HepG2 (cell line): ENCODE data around the gene NPDC1. TPM values are rescaled to one million over a fixed set of nuclear protein-coding genes. Genes with fewer than 3 reads are reported as not detected.

Source experiments
- ATAC-seq: fragments of 200-7000 bp; cut with Tn5 transposase; 3 replicates; pipeline ENCODE4 v1.9.1; 2020; ENCODE audit warnings: mild to moderate bottlenecking, moderate library complexity
- BruUV-seq: library from RNA; stranded (reverse); fragments of 400-500 nt; replicated peaks from 2 replicates; lab custom pipeline; 2021; lab: Mats Ljungman, UMichigan
- CTCF ChIA-PET: fragments of 300-600 bp; formaldehyde crosslinking; extraction: SDS; loops from one replicate; lab custom pipeline; 2021; ENCODE audit warnings: low total read pairs, inconsistent platforms, low intra/inter-chr PET ratio; lab: Yijun Ruan, JAX
- POLR2A ChIA-PET: fragments of 350-600 bp; sonication (Branson Sonifier 250); formaldehyde crosslinking; loops from one replicate; lab custom pipeline; 2020; ENCODE audit warnings: antibody characterized with exemption, inconsistent platforms; lab: Yijun Ruan, JAX
- DNase-seq: peaks from one replicate; pipeline ENCODE4 v3.0.0-alpha.2; 2015; ENCODE audit warnings: low spot score
- FAIRE-seq: peaks from 3 replicates; lab custom pipeline; 2011; peaks lifted over from hg19 to GRCh38; lab: Jason Lieb, UNC
- H2AFZ ChIP-seq: one replicate; pipeline ENCODE4 v1.6.1; 2011; ENCODE audit warnings: low read length, inconsistent platforms
- H3K27ac ChIP-seq: fragments of 300-600 bp; 3 replicates; pipeline ENCODE4 v1.8.0; 2011; ENCODE audit warnings: mixed run types, mild to moderate bottlenecking, mixed read lengths, low read length, inconsistent platforms; ENCODE audit not compliant: insufficient read depth; ENCODE audit errors: extremely low read length
- H3K27me3 ChIP-seq, 2 experiments: fragments of 200-600 bp in 1 of 2; 2 replicates in 1 of 2; 3 replicates in 1 of 2; pipeline versions ENCODE4 v1.6.0 to v1.8.0; 2011; ENCODE audit warnings: low read length in 2 of 2, mild to moderate bottlenecking in 2 of 2, moderate library complexity in 2 of 2, inconsistent platforms in 1 of 2; ENCODE audit not compliant: insufficient read depth in 2 of 2, control insufficient read depth in 1 of 2
- H3K36me3 ChIP-seq, 2 experiments: fragments of 200-600 bp in 1 of 2; replicated peaks in 1 of 2; 2 replicates in 1 of 2; 3 replicates in 1 of 2; pipeline versions ENCODE4 v1.5.1 to v1.8.0; 2011; ENCODE audit warnings: low read length in 2 of 2, inconsistent platforms in 1 of 2; ENCODE audit not compliant: insufficient read depth in 2 of 2, control insufficient read depth in 1 of 2
- H3K4me1 ChIP-seq: 2 replicates; pipeline ENCODE4 v1.5.1; 2012; ENCODE audit warnings: low read length, inconsistent platforms; ENCODE audit not compliant: insufficient read depth
- H3K4me2 ChIP-seq: 2 replicates; pipeline ENCODE4 v1.6.0; 2011; ENCODE audit warnings: low read depth, low read length, inconsistent platforms
- H3K4me3 ChIP-seq, 3 experiments: fragments of 200-600 bp in 1 of 3; sonication (generic), shearing (Covaris generic) in 1 of 3; replicated peaks in 1 of 3; 2 replicates each; pipeline ENCODE4 v1.5.1; 2011 to 2016; ENCODE audit warnings: low read length in 3 of 3, inconsistent platforms in 2 of 3, low read depth in 2 of 3, mild to moderate bottlenecking in 2 of 3, control low read depth in 1 of 3, mixed read lengths in 1 of 3; ENCODE audit not compliant: insufficient read depth in 1 of 3
- H3K79me2 ChIP-seq: one replicate; pipeline ENCODE4 v1.6.1; 2011; ENCODE audit warnings: low read length, inconsistent platforms; ENCODE audit not compliant: insufficient read depth
- H3K9ac ChIP-seq: 2 replicates; pipeline ENCODE4 v1.6.0; 2011; ENCODE audit warnings: mild to moderate bottlenecking, low read depth, low read length, inconsistent platforms; ENCODE audit not compliant: insufficient read depth
- H3K9me3 ChIP-seq: 2 replicates; pipeline ENCODE4 v1.5.1; 2012; ENCODE audit warnings: mild to moderate bottlenecking, low read length
- H4K20me1 ChIP-seq: 2 replicates; pipeline ENCODE4 v1.6.0; 2011; ENCODE audit warnings: inconsistent platforms, mild to moderate bottlenecking, low read length, moderate library complexity; ENCODE audit not compliant: insufficient read depth
- FOSL1 ChIP-seq: sonication (generic); formaldehyde crosslinking; IDR thresholded peaks from 2 replicates; pipeline ENCODE4 v1.9.0; 2021; ENCODE audit warnings: missing genetic modification reagents, borderline replicate concordance
- GLI4 ChIP-seq: sonication (generic); formaldehyde crosslinking; IDR thresholded peaks from 2 replicates; pipeline ENCODE4 v1.5.1; 2020; ENCODE audit warnings: missing genetic modification reagents, mild to moderate bottlenecking, moderate library complexity, borderline replicate concordance
- HOXA7 ChIP-seq: sonication (generic); formaldehyde crosslinking; IDR thresholded peaks from 2 replicates; pipeline ENCODE4 v1.8.1; 2022; ENCODE audit warnings: mild to moderate bottlenecking, missing genetic modification reagents, moderate library complexity
- KDM5B ChIP-seq: sonication (generic); formaldehyde crosslinking; IDR thresholded peaks from 2 replicates; pipeline ENCODE4 v1.4.0; 2020; ENCODE audit warnings: missing genetic modification reagents, mild to moderate bottlenecking, borderline replicate concordance
- PCBP1 ChIP-seq: fragments of 200-400 bp; formaldehyde crosslinking; IDR thresholded peaks from 2 replicates; pipeline ENCODE4 v1.6.1; 2017; ENCODE audit warnings: mild to moderate bottlenecking, low read depth, low read length, borderline replicate concordance
- ZNF24 ChIP-seq: fragments of 450-650 bp; IDR thresholded peaks from 2 replicates; pipeline ENCODE4 v1.6.1; 2017; ENCODE audit warnings: antibody characterized with exemption, mild to moderate bottlenecking
- ZNF550 ChIP-seq: sonication (generic); formaldehyde crosslinking; IDR thresholded peaks from 2 replicates; pipeline ENCODE4 v1.4.0; 2020; ENCODE audit warnings: mild to moderate bottlenecking, missing genetic modification reagents, borderline replicate concordance
- whole genome bisulfite sequencing: methylation state at CpG from one replicate; pipeline ENCODE4 v1.1.6; 2017; ENCODE audit warnings: low lambda C conversion rate; 5-methylcytosine and 5-hydroxymethylcytosine counted together
- in situ Hi-C: cut with HindIII; loops from 2 replicates; pipeline ENCODE4 v1.10.0; 2017; ENCODE audit warnings: low pct_unique_long_range_greater_than_20kb; ENCODE audit not compliant: extremely low pct_ligation_motif_present
- intact Hi-C: fragments of 100-400 bp; cut with micrococcal nuclease; formaldehyde crosslinking; loops from one replicate; pipeline ENCODE4 v1.10.0; 2022; ENCODE audit not compliant: unreplicated experiment
- polyA plus RNA-seq, 8 experiments: library from polyadenylated mRNA; depleted of rRNA in 3 of 8; stranded (reverse) in 7 of 8; unstranded in 1 of 8; fragments of >200 nt; fragmentation: Illumina TruSeq in 4 of 8; extraction: Trizol in 4 of 8; gene quantifications; 2 replicates each; pipeline versions ENCODE4 v1.2.1 to v1.2.3, GENCODE V29; 2011 to 2016; ENCODE audit warnings: low read depth in 4 of 8, missing spikeins in 1 of 8, mixed read lengths in 1 of 8; ENCODE audit not compliant: insufficient read depth in 1 of 8
- total RNA-seq, 5 experiments: library from RNA; depleted of rRNA; stranded (reverse); fragments of >200 nt; fragmentation: Illumina TruSeq; extraction: Trizol; gene quantifications; 2 replicates each; pipeline ENCODE4 v1.2.3, GENCODE V29; 2016; ENCODE audit warnings: low read depth in 1 of 5
- TF ChIP-seq, protein P1 (sequence below): sonication (generic); formaldehyde crosslinking; IDR thresholded peaks from 2 replicates; pipeline ENCODE4 v1.8.1; 2022; ENCODE audit warnings: low read depth, mild to moderate bottlenecking, missing genetic modification reagents
- TF ChIP-seq, protein P2 (sequence below): sonication (generic); formaldehyde crosslinking; IDR thresholded peaks from 2 replicates; pipeline ENCODE4 v1.9.0; 2021; ENCODE audit warnings: mild to moderate bottlenecking, missing genetic modification reagents
- TF ChIP-seq, protein P3 (sequence below): sonication (generic); formaldehyde crosslinking; IDR thresholded peaks from 2 replicates; pipeline ENCODE4 v1.4.0; 2020; ENCODE audit warnings: mild to moderate bottlenecking, missing genetic modification reagents, borderline replicate concordance

NPDC1 gene
- total and polyA plus RNA-seq, 2 of the 13 experiments (the other 11 are each of a cell fraction or from before 2014, with no cell fraction given): 0.84 to 5.4 TPM

GRCh38 chr9:137017071-137017470 is 28.9 kb downstream of the NPDC1 start:
- ChIA-PET POLR2A (no interaction called here), CTCF (no interaction called here)
- H3K9me3 ChIP-seq: no peaks in the 10 kb centered on the region
- no peak for DNase-seq
- no peak overlapping the region for H3K9ac ChIP-seq
- no peak for FAIRE-seq
- 100% methylated on average over 15 of the region's 28 CpGs for WGBS
- H3K4me3 ChIP-seq: no peak overlapping the region
- H3K4me2 ChIP-seq: no peak overlapping the region
- peaks cover 8% of the 10 kb centered on the region for H3K4me1 ChIP-seq
- no peaks in the 10 kb centered on the region for H4K20me1 ChIP-seq
- H3K79me2 ChIP-seq: no peaks in the 10 kb centered on the region
- no TSS peak for BruUV-seq
- H3K27ac ChIP-seq: no peak overlapping the region
- ATAC-seq: no peak
- in situ Hi-C loops: no loop called here
- intact Hi-C loops: no loop called here
- H3K27me3 ChIP-seq: no peaks in the 10 kb centered on the region
- H2AFZ ChIP-seq: no peak overlapping the region
- peaks cover 1 to 2% of the 10 kb centered on the region in 2 experiments; a peak in 1 of 5 replicates for H3K36me3 ChIP-seq
- TF ChIP-seq, protein P1, sequence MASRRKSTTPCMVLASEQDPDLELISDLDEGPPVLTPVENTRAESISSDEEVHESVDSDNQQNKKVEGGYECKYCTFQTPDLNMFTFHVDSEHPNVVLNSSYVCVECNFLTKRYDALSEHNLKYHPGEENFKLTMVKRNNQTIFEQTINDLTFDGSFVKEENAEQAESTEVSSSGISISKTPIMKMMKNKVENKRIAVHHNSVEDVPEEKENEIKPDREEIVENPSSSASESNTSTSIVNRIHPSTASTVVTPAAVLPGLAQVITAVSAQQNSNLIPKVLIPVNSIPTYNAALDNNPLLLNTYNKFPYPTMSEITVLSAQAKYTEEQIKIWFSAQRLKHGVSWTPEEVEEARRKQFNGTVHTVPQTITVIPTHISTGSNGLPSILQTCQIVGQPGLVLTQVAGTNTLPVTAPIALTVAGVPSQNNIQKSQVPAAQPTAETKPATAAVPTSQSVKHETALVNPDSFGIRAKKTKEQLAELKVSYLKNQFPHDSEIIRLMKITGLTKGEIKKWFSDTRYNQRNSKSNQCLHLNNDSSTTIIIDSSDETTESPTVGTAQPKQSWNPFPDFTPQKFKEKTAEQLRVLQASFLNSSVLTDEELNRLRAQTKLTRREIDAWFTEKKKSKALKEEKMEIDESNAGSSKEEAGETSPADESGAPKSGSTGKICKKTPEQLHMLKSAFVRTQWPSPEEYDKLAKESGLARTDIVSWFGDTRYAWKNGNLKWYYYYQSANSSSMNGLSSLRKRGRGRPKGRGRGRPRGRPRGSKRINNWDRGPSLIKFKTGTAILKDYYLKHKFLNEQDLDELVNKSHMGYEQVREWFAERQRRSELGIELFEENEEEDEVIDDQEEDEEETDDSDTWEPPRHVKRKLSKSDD (CRISPR knock-in tag): no peak
- no peak for TF ChIP-seq KDM5B (CRISPR knock-in tag)
- TF ChIP-seq, protein P2, sequence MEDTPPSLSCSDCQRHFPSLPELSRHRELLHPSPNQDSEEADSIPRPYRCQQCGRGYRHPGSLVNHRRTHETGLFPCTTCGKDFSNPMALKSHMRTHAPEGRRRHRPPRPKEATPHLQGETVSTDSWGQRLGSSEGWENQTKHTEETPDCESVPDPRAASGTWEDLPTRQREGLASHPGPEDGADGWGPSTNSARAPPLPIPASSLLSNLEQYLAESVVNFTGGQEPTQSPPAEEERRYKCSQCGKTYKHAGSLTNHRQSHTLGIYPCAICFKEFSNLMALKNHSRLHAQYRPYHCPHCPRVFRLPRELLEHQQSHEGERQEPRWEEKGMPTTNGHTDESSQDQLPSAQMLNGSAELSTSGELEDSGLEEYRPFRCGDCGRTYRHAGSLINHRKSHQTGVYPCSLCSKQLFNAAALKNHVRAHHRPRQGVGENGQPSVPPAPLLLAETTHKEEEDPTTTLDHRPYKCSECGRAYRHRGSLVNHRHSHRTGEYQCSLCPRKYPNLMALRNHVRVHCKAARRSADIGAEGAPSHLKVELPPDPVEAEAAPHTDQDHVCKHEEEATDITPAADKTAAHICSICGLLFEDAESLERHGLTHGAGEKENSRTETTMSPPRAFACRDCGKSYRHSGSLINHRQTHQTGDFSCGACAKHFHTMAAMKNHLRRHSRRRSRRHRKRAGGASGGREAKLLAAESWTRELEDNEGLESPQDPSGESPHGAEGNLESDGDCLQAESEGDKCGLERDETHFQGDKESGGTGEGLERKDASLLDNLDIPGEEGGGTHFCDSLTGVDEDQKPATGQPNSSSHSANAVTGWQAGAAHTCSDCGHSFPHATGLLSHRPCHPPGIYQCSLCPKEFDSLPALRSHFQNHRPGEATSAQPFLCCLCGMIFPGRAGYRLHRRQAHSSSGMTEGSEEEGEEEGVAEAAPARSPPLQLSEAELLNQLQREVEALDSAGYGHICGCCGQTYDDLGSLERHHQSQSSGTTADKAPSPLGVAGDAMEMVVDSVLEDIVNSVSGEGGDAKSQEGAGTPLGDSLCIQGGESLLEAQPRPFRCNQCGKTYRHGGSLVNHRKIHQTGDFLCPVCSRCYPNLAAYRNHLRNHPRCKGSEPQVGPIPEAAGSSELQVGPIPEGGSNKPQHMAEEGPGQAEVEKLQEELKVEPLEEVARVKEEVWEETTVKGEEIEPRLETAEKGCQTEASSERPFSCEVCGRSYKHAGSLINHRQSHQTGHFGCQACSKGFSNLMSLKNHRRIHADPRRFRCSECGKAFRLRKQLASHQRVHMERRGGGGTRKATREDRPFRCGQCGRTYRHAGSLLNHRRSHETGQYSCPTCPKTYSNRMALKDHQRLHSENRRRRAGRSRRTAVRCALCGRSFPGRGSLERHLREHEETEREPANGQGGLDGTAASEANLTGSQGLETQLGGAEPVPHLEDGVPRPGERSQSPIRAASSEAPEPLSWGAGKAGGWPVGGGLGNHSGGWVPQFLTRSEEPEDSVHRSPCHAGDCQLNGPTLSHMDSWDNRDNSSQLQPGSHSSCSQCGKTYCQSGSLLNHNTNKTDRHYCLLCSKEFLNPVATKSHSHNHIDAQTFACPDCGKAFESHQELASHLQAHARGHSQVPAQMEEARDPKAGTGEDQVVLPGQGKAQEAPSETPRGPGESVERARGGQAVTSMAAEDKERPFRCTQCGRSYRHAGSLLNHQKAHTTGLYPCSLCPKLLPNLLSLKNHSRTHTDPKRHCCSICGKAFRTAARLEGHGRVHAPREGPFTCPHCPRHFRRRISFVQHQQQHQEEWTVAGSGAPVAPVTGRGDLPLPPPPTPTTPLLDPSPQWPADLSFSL: no peak
- TF ChIP-seq PCBP1: no peak
- no peak for TF ChIP-seq ZNF550 (CRISPR knock-in tag)
- no peak for TF ChIP-seq HOXA7 (CRISPR knock-in tag)
- TF ChIP-seq, protein P3, sequence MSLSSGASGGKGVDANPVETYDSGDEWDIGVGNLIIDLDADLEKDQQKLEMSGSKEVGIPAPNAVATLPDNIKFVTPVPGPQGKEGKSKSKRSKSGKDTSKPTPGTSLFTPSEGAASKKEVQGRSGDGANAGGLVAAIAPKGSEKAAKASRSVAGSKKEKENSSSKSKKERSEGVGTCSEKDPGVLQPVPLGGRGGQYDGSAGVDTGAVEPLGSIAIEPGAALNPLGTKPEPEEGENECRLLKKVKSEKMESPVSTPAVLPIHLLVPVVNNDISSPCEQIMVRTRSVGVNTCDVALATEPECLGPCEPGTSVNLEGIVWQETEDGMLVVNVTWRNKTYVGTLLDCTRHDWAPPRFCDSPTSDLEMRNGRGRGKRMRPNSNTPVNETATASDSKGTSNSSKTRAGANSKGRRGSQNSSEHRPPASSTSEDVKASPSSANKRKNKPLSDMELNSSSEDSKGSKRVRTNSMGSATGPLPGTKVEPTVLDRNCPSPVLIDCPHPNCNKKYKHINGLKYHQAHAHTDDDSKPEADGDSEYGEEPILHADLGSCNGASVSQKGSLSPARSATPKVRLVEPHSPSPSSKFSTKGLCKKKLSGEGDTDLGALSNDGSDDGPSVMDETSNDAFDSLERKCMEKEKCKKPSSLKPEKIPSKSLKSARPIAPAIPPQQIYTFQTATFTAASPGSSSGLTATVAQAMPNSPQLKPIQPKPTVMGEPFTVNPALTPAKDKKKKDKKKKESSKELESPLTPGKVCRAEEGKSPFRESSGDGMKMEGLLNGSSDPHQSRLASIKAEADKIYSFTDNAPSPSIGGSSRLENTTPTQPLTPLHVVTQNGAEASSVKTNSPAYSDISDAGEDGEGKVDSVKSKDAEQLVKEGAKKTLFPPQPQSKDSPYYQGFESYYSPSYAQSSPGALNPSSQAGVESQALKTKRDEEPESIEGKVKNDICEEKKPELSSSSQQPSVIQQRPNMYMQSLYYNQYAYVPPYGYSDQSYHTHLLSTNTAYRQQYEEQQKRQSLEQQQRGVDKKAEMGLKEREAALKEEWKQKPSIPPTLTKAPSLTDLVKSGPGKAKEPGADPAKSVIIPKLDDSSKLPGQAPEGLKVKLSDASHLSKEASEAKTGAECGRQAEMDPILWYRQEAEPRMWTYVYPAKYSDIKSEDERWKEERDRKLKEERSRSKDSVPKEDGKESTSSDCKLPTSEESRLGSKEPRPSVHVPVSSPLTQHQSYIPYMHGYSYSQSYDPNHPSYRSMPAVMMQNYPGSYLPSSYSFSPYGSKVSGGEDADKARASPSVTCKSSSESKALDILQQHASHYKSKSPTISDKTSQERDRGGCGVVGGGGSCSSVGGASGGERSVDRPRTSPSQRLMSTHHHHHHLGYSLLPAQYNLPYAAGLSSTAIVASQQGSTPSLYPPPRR (CRISPR knock-in tag): no peak
- no peak for TF ChIP-seq GLI4
- no peak for TF ChIP-seq ZNF24
- no peak for TF ChIP-seq FOSL1 (CRISPR knock-in tag)
